ENCODE measurements around the gene STEAP3.

GRCh38 chr2:119216994-119217393 lies 6.6 kb upstream of the STEAP3 start:
- TF ChIP-seq CTCF (IDR thresholded peaks at IDR 0.05; ENCODE audit: low read depth, low read length) (no peak), EZH2phosphoT487 (IDR thresholded peaks at IDR 0.05; ENCODE audit: low read depth) (no peak)
